GM12865 (cell line): ENCODE measurements around the gene MS4A1.

Experiments used
- DNase-seq: peaks from one replicate; pipeline ENCODE4 v3.0.0; 2010; ENCODE audit warnings: low read depth
- H3K4me3 ChIP-seq: 2 replicates; pipeline ENCODE4 v1.5.1; 2011; ENCODE audit warnings: mild to moderate bottlenecking, low read depth, low read length, control low read depth
- CTCF ChIP-seq: IDR thresholded peaks from 2 replicates; pipeline ENCODE4 v1.5.1; 2011; ENCODE audit warnings: low read length, control low read depth, low read depth, inconsistent platforms; ENCODE audit not compliant: insufficient read depth; ENCODE audit errors: missing control alignments

Gene MS4A1

GRCh38 chr11:60455531-60456042 lies at the start of gene MS4A1:
TSS of gene MS4A1 (plus strand) at chr11:60455847. CDS start at chr11:60462375, 6,528 bp downstream.
- peak; percentile 94 for DNase-seq
- TF ChIP-seq CTCF = no peak

DNA sequence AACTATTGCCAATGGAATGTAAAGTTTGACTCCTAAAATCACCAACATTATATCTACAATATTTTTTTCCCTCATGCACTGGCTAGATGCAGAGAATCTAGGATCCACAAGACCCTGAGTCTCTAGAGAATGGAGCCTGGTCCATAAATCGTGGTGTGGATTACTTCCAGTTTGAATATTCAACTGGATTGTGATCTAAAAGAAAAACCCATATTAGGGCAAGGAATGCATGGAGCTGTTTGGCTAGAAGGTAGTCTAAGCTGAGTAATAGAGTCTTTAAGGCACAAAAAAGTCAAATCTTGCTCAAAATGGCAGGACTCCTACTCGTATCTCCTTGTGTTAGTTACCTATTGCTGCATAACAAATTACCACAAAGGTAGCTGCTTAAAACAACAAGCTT lies 35.6 kb upstream of the MS4A1 start:
- TF ChIP-seq CTCF = no peak
- no peak for DNase-seq
- no peak overlapping the region for H3K4me3 ChIP-seq

More at GRCh38 chr11:60455531-60456042, at the start of gene MS4A1:
- H3K4me3 ChIP-seq = peak within 1 kb of the TSS; percentile 97

DNA sequence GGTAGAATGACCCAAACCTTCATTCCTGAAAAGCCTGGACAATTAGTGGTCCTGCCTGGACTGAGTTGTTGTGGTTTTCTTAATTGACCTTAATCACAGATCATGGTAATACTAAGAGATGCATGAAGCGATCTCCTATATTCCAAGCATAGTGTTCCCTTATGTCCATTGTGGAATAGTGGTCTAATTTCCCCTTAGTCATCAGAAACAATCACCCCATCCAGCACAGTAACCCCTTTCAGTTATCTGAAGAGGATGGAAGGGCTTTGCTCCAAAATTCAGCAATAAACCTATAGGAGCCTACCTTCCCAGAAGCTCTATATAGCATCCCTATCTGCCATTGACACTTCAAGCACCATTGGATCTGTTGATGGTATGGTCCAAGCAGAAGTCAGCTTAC lies 33.0 kb upstream of the MS4A1 start:
- H3K4me3 ChIP-seq = no peak overlapping the region
- no peak for DNase-seq
- no peak for TF ChIP-seq CTCF

GRCh38 chr11:60428517-60428916 lies 27.1 kb upstream of the MS4A1 start:
- no peak for DNase-seq
- H3K4me3 ChIP-seq = no peak overlapping the region
- no peak for TF ChIP-seq CTCF

GRCh38 chr11:60429272-60429671 lies 26.4 kb upstream of the MS4A1 start, which contains the start of gene MS4A5:
TSS of gene MS4A5 (plus strand) at chr11:60429572. CDS start at chr11:60429675, 103 bp downstream.
- no peak for TF ChIP-seq CTCF
- H3K4me3 ChIP-seq = no peak within 1 kb of the TSS
- no peak for DNase-seq

GRCh38 chr11:60431251-60431650 lies 24.4 kb upstream of the MS4A1 start:
- no peak for TF ChIP-seq CTCF
- no peak overlapping the region for H3K4me3 ChIP-seq
- no peak for DNase-seq

GRCh38 chr11:60433401-60433800 lies 22.2 kb upstream of the MS4A1 start:
- no peak overlapping the region for H3K4me3 ChIP-seq
- no peak for TF ChIP-seq CTCF
- no peak for DNase-seq
